ENCODE measurements around the gene TTC12. TPM values are rescaled to one million over a fixed set of nuclear protein-coding genes. Genes with fewer than 3 reads are reported as not detected.
A peak's percentile ranks its signal among the peaks of the same experiment; 100 is the strongest.

Gene TTC12
- total and polyA plus RNA-seq, 2 of the 13 experiments (the other 11 are each of a cell fraction or from before 2014, with no cell fraction given), result 5.4 to 11.6 TPM

GRCh38 chr11:113289431-113290187 is 24.8 kb upstream of the TTC12 start:
- in situ Hi-C loops (cut with HindIII; ENCODE audit: extremely low pct_ligation_motif_present, low pct_unique_long_range_greater_than_20kb), result loop anchor here (5.0 to 25.0 kb wide), 3 partner anchors 452 to 1005 kb away; no protein-coding TSS in a partner anchor
- no peaks in the 10 kb centered on the region for H3K79me2 ChIP-seq (ENCODE audit: insufficient read depth, low read length)
- intact Hi-C loops (cut with micrococcal nuclease; ENCODE audit: unreplicated experiment), result loop anchor here (1.0 to 10.0 kb wide), 4 partner anchors 175 to 1075 kb away; no protein-coding TSS in a partner anchor
- WGBS (ENCODE audit: low lambda C conversion rate), result 10% methylated on average over 6 of the region's 10 CpGs
- BruUV-seq (replicated peaks), result no TSS peak
- peaks cover 21% of the 10 kb centered on the region for H3K4me1 ChIP-seq (ENCODE audit: insufficient read depth, low read length)
- H2AFZ ChIP-seq (ENCODE audit: low read length), result no peak overlapping the region
- no peaks in the 10 kb centered on the region for H4K20me1 ChIP-seq (ENCODE audit: insufficient read depth, low read length)
- CTCF ChIA-PET (ENCODE audit: low intra/inter-chr PET ratio, low total read pairs), result interaction anchor here (0.8 to 4.4 kb wide), 4 partner anchors 491 to 1070 kb away, joined by 3 to 54 read pairs (median 4); no protein-coding TSS in a partner anchor
- FAIRE-seq, result peak; percentile 47
- peak; percentile 90 for ATAC-seq
- H3K4me3 ChIP-seq (replicated peaks in 1 of 3; ENCODE audit: insufficient read depth in 1 of 3, low read depth in 2 of 3, low read length in 3 of 3), result no peak overlapping the region
- no peak overlapping the region for H3K27ac ChIP-seq (ENCODE audit: extremely low read length, insufficient read depth, low read length)
- no peaks in the 10 kb centered on the region for H3K9me3 ChIP-seq (ENCODE audit: low read length)
- no peak overlapping the region for H3K9ac ChIP-seq (ENCODE audit: insufficient read depth, low read depth, low read length)
- peak; percentile 21 for DNase-seq (ENCODE audit: low spot score)
- H3K27me3 ChIP-seq (ENCODE audit: control insufficient read depth in 1 of 2, insufficient read depth in 2 of 2, low read length in 2 of 2), result peaks cover 0 to 3% of the 10 kb centered on the region in 2 experiments; a peak in 1 of 5 replicates
- H3K36me3 ChIP-seq (replicated peaks in 1 of 2; ENCODE audit: control insufficient read depth in 1 of 2, insufficient read depth in 2 of 2, low read length in 2 of 2), result no peaks in the 10 kb centered on the region
- POLR2A ChIA-PET, result interaction anchor here (0.9 kb wide), 1 partner anchor 702 kb away, joined by 4 read pairs; no protein-coding TSS in a partner anchor
- no peak overlapping the region for H3K4me2 ChIP-seq (ENCODE audit: low read depth, low read length)
- no peak for TF ChIP-seq TCF12 (IDR thresholded peaks at IDR 0.05)
- TF ChIP-seq TCF12 (CRISPR knock-in tag; IDR thresholded peaks at IDR 0.05), result no peak
- peak; percentile 69 for TF ChIP-seq XRCC5 (optimal IDR thresholded peaks at IDR 0.05; ENCODE audit: low read length)
- TF ChIP-seq ZFX (CRISPR knock-in tag; IDR thresholded peaks at IDR 0.05; ENCODE audit: low read depth), result peak; percentile 21; the same call in 1 of the 2 replicates
- TF ChIP-seq TFAP4 (IDR thresholded peaks at IDR 0.05; ENCODE audit: borderline replicate concordance, low read depth), result peak; percentile 51; the same call in 1 of the 2 replicates
- TF ChIP-seq STAG1 (CRISPR knock-in tag; IDR thresholded peaks at IDR 0.05), result peak; percentile 95
- TF ChIP-seq IRF9 (CRISPR knock-in tag; IDR thresholded peaks at IDR 0.05; ENCODE audit: borderline replicate concordance), result 0 out of 2 replicates have a peak, but pooled peaks have one; percentile 23
- TF ChIP-seq ZBED4 (CRISPR knock-in tag; IDR thresholded peaks at IDR 0.05; ENCODE audit: borderline replicate concordance), result peak; percentile 66; the same call in 1 of the 2 replicates
- TF ChIP-seq GABPB1 (CRISPR knock-in tag; IDR thresholded peaks at IDR 0.05), result 0 out of 2 replicates have a peak, but pooled peaks have one; percentile 17
- peak; percentile 91 for TF ChIP-seq RAD21 (CRISPR knock-in tag; IDR thresholded peaks at IDR 0.05)
- no peak for TF ChIP-seq MAFF (IDR thresholded peaks at IDR 0.05; ENCODE audit: low read depth, low read length)
- TF ChIP-seq ZNF839 (CRISPR knock-in tag; IDR thresholded peaks at IDR 0.05; ENCODE audit: borderline replicate concordance), result no peak
- no peak for TF ChIP-seq TARDBP (CRISPR knock-in tag; IDR thresholded peaks at IDR 0.05)
- peak; percentile 48; the same call in 1 of the 2 replicates for TF ChIP-seq SALL1 (CRISPR knock-in tag; IDR thresholded peaks at IDR 0.05)
- TF ChIP-seq MAFK (conservative IDR thresholded peaks at IDR 0.05 in 1 of 2, IDR thresholded peaks at IDR 0.05 in 1 of 2; ENCODE audit: low read length in 2 of 2), result no peak
- TF ChIP-seq HNRNPL (IDR thresholded peaks at IDR 0.05; ENCODE audit: low read depth, low read length), result peak; percentile 61; the same call in 1 of the 2 replicates
- no peak for TF ChIP-seq LCORL (IDR thresholded peaks at IDR 0.05)
- 0 out of 2 replicates have a peak, but pooled peaks have one; percentile 42 for TF ChIP-seq LCORL (CRISPR knock-in tag; IDR thresholded peaks at IDR 0.05)
- TF ChIP-seq YY1 (IDR thresholded peaks at IDR 0.05; ENCODE audit: insufficient read depth, insufficient replicate concordance, low read depth, low read length), result peak; percentile 48

Measured in HepG2 (cell line).